GM19043 (cell line): ENCODE data around the gene LPP.
"Not testable (repeated sequence)": the region's sequence is repeated elsewhere in the genome, so short reads cannot be mapped to it uniquely, and the experiment has no call there.

ENCODE experiments used
- ATAC-seq: cut with Tn5 transposase; IDR thresholded peaks from one replicate; pipeline ENCODE4 v1.9.1; 2021; ENCODE audit warnings: low read depth; ENCODE audit not compliant: unreplicated experiment

The LPP gene

GRCh38 chr3:188680605-188681004 lies 526.6 kb downstream of the LPP start:
- no peak for ATAC-seq

GRCh38 chr3:188682316-188682715 lies 528.4 kb downstream of the LPP start:
- no peak for ATAC-seq

GRCh38 chr3:188683032-188683521 lies 529.1 kb downstream of the LPP start:
- no peak for ATAC-seq

GRCh38 chr3:188684276-188684675 lies 530.3 kb downstream of the LPP start:
- ATAC-seq: no peak

- ATAC-seq: no peak
Measured at GRCh38 chr3:188685789-188686188, 531.8 kb downstream of the LPP start.

GRCh38 chr3:188686324-188686723 lies 532.4 kb downstream of the LPP start:
- ATAC-seq: no peak

- no peak for ATAC-seq
Measured at GRCh38 chr3:188687389-188687788, 533.4 kb downstream of the LPP start.

- ATAC-seq: no peak
Measured at GRCh38 chr3:188689101-188689574, 535.2 kb downstream of the LPP start.

GRCh38 chr3:188690064-188690463 lies 536.1 kb downstream of the LPP start:
- ATAC-seq: no peak

- no peak for ATAC-seq
Measured at GRCh38 chr3:188691004-188691403, 537.0 kb downstream of the LPP start.

GRCh38 chr3:188691665-188692064 lies 537.7 kb downstream of the LPP start:
- no peak for ATAC-seq

- ATAC-seq: no peak
Measured at GRCh38 chr3:188692700-188693099, 538.7 kb downstream of the LPP start.

- ATAC-seq: no peak
Measured at GRCh38 chr3:188693435-188693834, 539.5 kb downstream of the LPP start.

- no peak for ATAC-seq
Measured at GRCh38 chr3:188695241-188695640, 541.3 kb downstream of the LPP start.

GRCh38 chr3:188697127-188697526 lies 543.2 kb downstream of the LPP start:
- ATAC-seq: peak; percentile 91

GRCh38 chr3:188698436-188698835 lies 544.5 kb downstream of the LPP start:
- ATAC-seq: no peak

GRCh38 chr3:188700501-188700900 lies 546.5 kb downstream of the LPP start:
- ATAC-seq: no peak

GRCh38 chr3:188700918-188701317 lies 547.0 kb downstream of the LPP start:
- ATAC-seq: no peak

GRCh38 chr3:188701485-188701969 lies 547.6 kb downstream of the LPP start:
- no peak for ATAC-seq

- not testable (repeated sequence) for ATAC-seq
Measured at GRCh38 chr3:188702028-188702427, 548.1 kb downstream of the LPP start.

- ATAC-seq: no peak
Measured at GRCh38 chr3:188706176-188706575, 552.2 kb downstream of the LPP start.

- ATAC-seq: no peak
Measured at GRCh38 chr3:188706599-188706998, 552.6 kb downstream of the LPP start.
